HepG2 (cell line): ENCODE data around the gene MAPK8IP1. TPM values are rescaled to one million over a fixed set of nuclear protein-coding genes. Genes with fewer than 3 reads are reported as not detected.

Experiments
- ATAC-seq: fragments of 200-7000 bp; cut with Tn5 transposase; 3 replicates; pipeline ENCODE4 v1.9.1; 2020; ENCODE audit warnings: mild to moderate bottlenecking, moderate library complexity
- BruUV-seq: library from RNA; stranded (reverse); fragments of 400-500 nt; replicated peaks from 2 replicates; lab custom pipeline; 2021; lab: Mats Ljungman, UMichigan
- CTCF ChIA-PET: fragments of 300-600 bp; formaldehyde crosslinking; extraction: SDS; loops from one replicate; lab custom pipeline; 2021; ENCODE audit warnings: low total read pairs, inconsistent platforms, low intra/inter-chr PET ratio; lab: Yijun Ruan, JAX
- POLR2A ChIA-PET: fragments of 350-600 bp; sonication (Branson Sonifier 250); formaldehyde crosslinking; loops from one replicate; lab custom pipeline; 2020; ENCODE audit warnings: antibody characterized with exemption, inconsistent platforms; lab: Yijun Ruan, JAX
- DNase-seq: peaks from one replicate; pipeline ENCODE4 v3.0.0-alpha.2; 2015; ENCODE audit warnings: low spot score
- FAIRE-seq: peaks from 3 replicates; lab custom pipeline; 2011; peaks lifted over from hg19 to GRCh38; lab: Jason Lieb, UNC
- H2AFZ ChIP-seq: one replicate; pipeline ENCODE4 v1.6.1; 2011; ENCODE audit warnings: low read length, inconsistent platforms
- H3K27ac ChIP-seq: fragments of 300-600 bp; 3 replicates; pipeline ENCODE4 v1.8.0; 2011; ENCODE audit warnings: mixed run types, mild to moderate bottlenecking, mixed read lengths, low read length, inconsistent platforms; ENCODE audit not compliant: insufficient read depth; ENCODE audit errors: extremely low read length
- H3K27me3 ChIP-seq, 2 experiments: fragments of 200-600 bp in 1 of 2; 2 replicates in 1 of 2; 3 replicates in 1 of 2; pipeline versions ENCODE4 v1.6.0 to v1.8.0; 2011; ENCODE audit warnings: low read length in 2 of 2, mild to moderate bottlenecking in 2 of 2, moderate library complexity in 2 of 2, inconsistent platforms in 1 of 2; ENCODE audit not compliant: insufficient read depth in 2 of 2, control insufficient read depth in 1 of 2
- H3K36me3 ChIP-seq, 2 experiments: fragments of 200-600 bp in 1 of 2; replicated peaks in 1 of 2; 2 replicates in 1 of 2; 3 replicates in 1 of 2; pipeline versions ENCODE4 v1.5.1 to v1.8.0; 2011; ENCODE audit warnings: low read length in 2 of 2, inconsistent platforms in 1 of 2; ENCODE audit not compliant: insufficient read depth in 2 of 2, control insufficient read depth in 1 of 2
- H3K4me1 ChIP-seq: 2 replicates; pipeline ENCODE4 v1.5.1; 2012; ENCODE audit warnings: low read length, inconsistent platforms; ENCODE audit not compliant: insufficient read depth
- H3K4me2 ChIP-seq: 2 replicates; pipeline ENCODE4 v1.6.0; 2011; ENCODE audit warnings: low read depth, low read length, inconsistent platforms
- H3K4me3 ChIP-seq, 3 experiments: fragments of 200-600 bp in 1 of 3; sonication (generic), shearing (Covaris generic) in 1 of 3; replicated peaks in 1 of 3; 2 replicates each; pipeline ENCODE4 v1.5.1; 2011 to 2016; ENCODE audit warnings: low read length in 3 of 3, inconsistent platforms in 2 of 3, low read depth in 2 of 3, mild to moderate bottlenecking in 2 of 3, control low read depth in 1 of 3, mixed read lengths in 1 of 3; ENCODE audit not compliant: insufficient read depth in 1 of 3
- H3K79me2 ChIP-seq: one replicate; pipeline ENCODE4 v1.6.1; 2011; ENCODE audit warnings: low read length, inconsistent platforms; ENCODE audit not compliant: insufficient read depth
- H3K9ac ChIP-seq: 2 replicates; pipeline ENCODE4 v1.6.0; 2011; ENCODE audit warnings: mild to moderate bottlenecking, low read depth, low read length, inconsistent platforms; ENCODE audit not compliant: insufficient read depth
- H3K9me3 ChIP-seq: 2 replicates; pipeline ENCODE4 v1.5.1; 2012; ENCODE audit warnings: mild to moderate bottlenecking, low read length
- H4K20me1 ChIP-seq: 2 replicates; pipeline ENCODE4 v1.6.0; 2011; ENCODE audit warnings: inconsistent platforms, mild to moderate bottlenecking, low read length, moderate library complexity; ENCODE audit not compliant: insufficient read depth
- BORCS8-MEF2B ChIP-seq: sonication (generic); formaldehyde crosslinking; IDR thresholded peaks from 2 replicates; pipeline ENCODE4 v1.8.0; 2022; ENCODE audit warnings: mild to moderate bottlenecking, missing genetic modification reagents
- MTA3 ChIP-seq: sonication (generic); formaldehyde crosslinking; IDR thresholded peaks from 2 replicates; pipeline ENCODE4 v1.4.0; 2020; ENCODE audit warnings: missing genetic modification reagents
- POLR2AphosphoS2 ChIP-seq: IDR thresholded peaks from 2 replicates; pipeline ENCODE4 v1.6.1; 2011; ENCODE audit warnings: low read depth, low read length, improper control_type of control experiment
- RAD21 ChIP-seq: fragments of 450-650 bp; formaldehyde crosslinking; IDR thresholded peaks from 2 replicates; pipeline ENCODE4 v1.5.0; 2020; ENCODE audit warnings: mild to moderate bottlenecking
- RXRB ChIP-seq: IDR thresholded peaks from 2 replicates; pipeline ENCODE4 v1.6.1; 2016; ENCODE audit warnings: borderline replicate concordance, missing genetic modification reagents, missing compliant biosample characterization
- SP5 ChIP-seq: IDR thresholded peaks from 2 replicates; pipeline ENCODE4 v1.6.1; 2016; ENCODE audit warnings: low read depth, borderline replicate concordance
- ZNF260 ChIP-seq: sonication (generic); formaldehyde crosslinking; IDR thresholded peaks from 2 replicates; pipeline ENCODE4 v1.4.0; 2020; ENCODE audit warnings: missing genetic modification reagents, low read depth, mild to moderate bottlenecking, borderline replicate concordance
- ZNF33A ChIP-seq: sonication (generic); formaldehyde crosslinking; IDR thresholded peaks from 2 replicates; pipeline ENCODE4 v1.5.1; 2020; ENCODE audit warnings: missing genetic modification reagents, mild to moderate bottlenecking, moderate library complexity, borderline replicate concordance
- ZNF589 ChIP-seq: sonication (generic); formaldehyde crosslinking; conservative IDR thresholded peaks from 2 replicates; pipeline ENCODE4 v1.8.0; 2022; ENCODE audit warnings: mild to moderate bottlenecking, moderate library complexity, missing genetic modification reagents
- WGBS: methylation state at CpG from one replicate; pipeline ENCODE4 v1.1.6; 2017; ENCODE audit warnings: low lambda C conversion rate; 5-methylcytosine and 5-hydroxymethylcytosine counted together
- in situ Hi-C: cut with HindIII; loops from 2 replicates; pipeline ENCODE4 v1.10.0; 2017; ENCODE audit warnings: low pct_unique_long_range_greater_than_20kb; ENCODE audit not compliant: extremely low pct_ligation_motif_present
- intact Hi-C: fragments of 100-400 bp; cut with micrococcal nuclease; formaldehyde crosslinking; loops from one replicate; pipeline ENCODE4 v1.10.0; 2022; ENCODE audit not compliant: unreplicated experiment
- polyA plus RNA-seq, 8 experiments: library from polyadenylated mRNA; depleted of rRNA in 3 of 8; stranded (reverse) in 7 of 8; unstranded in 1 of 8; fragments of >200 nt; fragmentation: Illumina TruSeq in 4 of 8; extraction: Trizol in 4 of 8; gene quantifications; 2 replicates each; pipeline versions ENCODE4 v1.2.1 to v1.2.3, GENCODE V29; 2011 to 2016; ENCODE audit warnings: low read depth in 4 of 8, missing spikeins in 1 of 8, mixed read lengths in 1 of 8; ENCODE audit not compliant: insufficient read depth in 1 of 8
- total RNA-seq, 5 experiments: library from RNA; depleted of rRNA; stranded (reverse); fragments of >200 nt; fragmentation: Illumina TruSeq; extraction: Trizol; gene quantifications; 2 replicates each; pipeline ENCODE4 v1.2.3, GENCODE V29; 2016; ENCODE audit warnings: low read depth in 1 of 5
- TF ChIP-seq, protein P1 (sequence below): sonication (generic); formaldehyde crosslinking; IDR thresholded peaks from 2 replicates; pipeline ENCODE4 v1.4.0; 2020; ENCODE audit warnings: missing genetic modification reagents
- TF ChIP-seq, protein P2 (sequence below): sonication (generic); formaldehyde crosslinking; IDR thresholded peaks from 2 replicates; pipeline ENCODE4 v1.5.0; 2020; ENCODE audit warnings: missing genetic modification reagents
- TF ChIP-seq, protein P3 (sequence below): sonication (generic); formaldehyde crosslinking; IDR thresholded peaks from 2 replicates; pipeline ENCODE4 v1.8.0; 2022; ENCODE audit warnings: mild to moderate bottlenecking, missing genetic modification reagents
- TF ChIP-seq, protein P4 (sequence below): sonication (generic); formaldehyde crosslinking; IDR thresholded peaks from 2 replicates; pipeline ENCODE4 v1.9.0; 2021; ENCODE audit warnings: missing genetic modification reagents, mild to moderate bottlenecking, borderline replicate concordance
- TF ChIP-seq, protein P5 (sequence below): sonication (generic); formaldehyde crosslinking; IDR thresholded peaks from 2 replicates; pipeline ENCODE4 v1.9.0; 2021; ENCODE audit warnings: missing genetic modification reagents, borderline replicate concordance
- TF ChIP-seq, protein P6 (sequence below): sonication (generic); formaldehyde crosslinking; conservative IDR thresholded peaks from 2 replicates; pipeline ENCODE4 v1.4.0; 2020; ENCODE audit warnings: missing genetic modification reagents

The MAPK8IP1 gene
- total and polyA plus RNA-seq, 2 of the 13 experiments (the other 11 are each of a cell fraction or from before 2014, with no cell fraction given): 2.2 to 4.2 TPM

DNA sequence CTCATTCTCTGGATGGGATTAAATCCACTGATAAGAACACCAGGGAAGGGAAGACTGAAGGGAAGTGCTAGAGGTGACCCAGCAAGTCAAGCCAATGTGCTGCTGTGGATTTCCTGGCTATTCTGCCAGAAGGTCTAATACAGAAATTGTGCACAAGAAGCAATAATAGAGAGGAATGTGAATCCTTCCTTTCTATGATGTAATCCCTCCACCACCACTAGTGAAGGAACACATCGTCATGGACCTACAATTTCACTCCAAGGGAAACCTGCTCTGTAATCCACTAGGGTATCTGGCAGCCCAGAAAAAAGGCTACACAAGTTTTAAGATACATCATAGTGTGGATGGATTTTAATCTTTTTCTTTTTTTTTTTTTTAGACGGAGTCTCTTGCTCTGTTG lies 54.4 kb downstream of the MAPK8IP1 start:
- POLR2A ChIA-PET: no interaction called here
- 96% methylated on average over 2 of the region's 2 CpGs for WGBS
- no peak for TF ChIP-seq SP5
- no peak for TF ChIP-seq ZNF33A
- TF ChIP-seq POLR2AphosphoS2: no peak
- TF ChIP-seq BORCS8-MEF2B: no peak
- TF ChIP-seq, protein P1, sequence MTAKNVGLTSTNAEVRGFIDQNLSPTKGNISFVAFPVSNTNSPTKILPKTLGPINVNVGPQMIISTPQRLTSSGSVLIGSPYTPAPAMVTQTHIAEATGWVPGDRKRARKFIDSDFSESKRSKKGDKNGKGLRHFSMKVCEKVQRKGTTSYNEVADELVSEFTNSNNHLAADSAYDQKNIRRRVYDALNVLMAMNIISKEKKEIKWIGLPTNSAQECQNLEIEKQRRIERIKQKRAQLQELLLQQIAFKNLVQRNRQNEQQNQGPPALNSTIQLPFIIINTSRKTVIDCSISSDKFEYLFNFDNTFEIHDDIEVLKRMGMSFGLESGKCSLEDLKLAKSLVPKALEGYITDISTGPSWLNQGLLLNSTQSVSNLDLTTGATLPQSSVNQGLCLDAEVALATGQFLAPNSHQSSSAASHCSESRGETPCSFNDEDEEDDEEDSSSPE (CRISPR knock-in tag): no peak
- TF ChIP-seq RAD21 (CRISPR knock-in tag): no peak
- TF ChIP-seq ZNF260 (CRISPR knock-in tag): no peak
- no peak for TF ChIP-seq ZNF589 (CRISPR knock-in tag)
- no peak for TF ChIP-seq MTA3 (CRISPR knock-in tag)
- TF ChIP-seq, protein P2, sequence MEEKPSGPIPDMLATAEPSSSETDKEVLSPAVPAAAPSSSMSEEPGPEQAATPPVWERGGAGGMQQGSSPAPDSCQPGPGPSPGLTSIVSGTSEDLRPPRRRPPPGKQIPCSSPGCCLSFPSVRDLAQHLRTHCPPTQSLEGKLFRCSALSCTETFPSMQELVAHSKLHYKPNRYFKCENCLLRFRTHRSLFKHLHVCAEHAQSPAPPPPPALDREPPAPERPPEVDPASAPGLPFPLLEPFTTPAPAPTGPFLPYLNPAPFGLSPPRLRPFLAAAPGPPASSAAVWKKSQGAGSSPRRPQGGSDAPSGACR (CRISPR knock-in tag): no peak
- TF ChIP-seq, protein P3, sequence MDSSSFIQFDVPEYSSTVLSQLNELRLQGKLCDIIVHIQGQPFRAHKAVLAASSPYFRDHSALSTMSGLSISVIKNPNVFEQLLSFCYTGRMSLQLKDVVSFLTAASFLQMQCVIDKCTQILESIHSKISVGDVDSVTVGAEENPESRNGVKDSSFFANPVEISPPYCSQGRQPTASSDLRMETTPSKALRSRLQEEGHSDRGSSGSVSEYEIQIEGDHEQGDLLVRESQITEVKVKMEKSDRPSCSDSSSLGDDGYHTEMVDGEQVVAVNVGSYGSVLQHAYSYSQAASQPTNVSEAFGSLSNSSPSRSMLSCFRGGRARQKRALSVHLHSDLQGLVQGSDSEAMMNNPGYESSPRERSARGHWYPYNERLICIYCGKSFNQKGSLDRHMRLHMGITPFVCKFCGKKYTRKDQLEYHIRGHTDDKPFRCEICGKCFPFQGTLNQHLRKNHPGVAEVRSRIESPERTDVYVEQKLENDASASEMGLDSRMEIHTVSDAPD (CRISPR knock-in tag): no peak
- TF ChIP-seq, protein P4, sequence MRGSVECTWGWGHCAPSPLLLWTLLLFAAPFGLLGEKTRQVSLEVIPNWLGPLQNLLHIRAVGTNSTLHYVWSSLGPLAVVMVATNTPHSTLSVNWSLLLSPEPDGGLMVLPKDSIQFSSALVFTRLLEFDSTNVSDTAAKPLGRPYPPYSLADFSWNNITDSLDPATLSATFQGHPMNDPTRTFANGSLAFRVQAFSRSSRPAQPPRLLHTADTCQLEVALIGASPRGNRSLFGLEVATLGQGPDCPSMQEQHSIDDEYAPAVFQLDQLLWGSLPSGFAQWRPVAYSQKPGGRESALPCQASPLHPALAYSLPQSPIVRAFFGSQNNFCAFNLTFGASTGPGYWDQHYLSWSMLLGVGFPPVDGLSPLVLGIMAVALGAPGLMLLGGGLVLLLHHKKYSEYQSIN: no peak
- no peak for TF ChIP-seq RXRB (CRISPR knock-in tag)
- TF ChIP-seq, protein P5, sequence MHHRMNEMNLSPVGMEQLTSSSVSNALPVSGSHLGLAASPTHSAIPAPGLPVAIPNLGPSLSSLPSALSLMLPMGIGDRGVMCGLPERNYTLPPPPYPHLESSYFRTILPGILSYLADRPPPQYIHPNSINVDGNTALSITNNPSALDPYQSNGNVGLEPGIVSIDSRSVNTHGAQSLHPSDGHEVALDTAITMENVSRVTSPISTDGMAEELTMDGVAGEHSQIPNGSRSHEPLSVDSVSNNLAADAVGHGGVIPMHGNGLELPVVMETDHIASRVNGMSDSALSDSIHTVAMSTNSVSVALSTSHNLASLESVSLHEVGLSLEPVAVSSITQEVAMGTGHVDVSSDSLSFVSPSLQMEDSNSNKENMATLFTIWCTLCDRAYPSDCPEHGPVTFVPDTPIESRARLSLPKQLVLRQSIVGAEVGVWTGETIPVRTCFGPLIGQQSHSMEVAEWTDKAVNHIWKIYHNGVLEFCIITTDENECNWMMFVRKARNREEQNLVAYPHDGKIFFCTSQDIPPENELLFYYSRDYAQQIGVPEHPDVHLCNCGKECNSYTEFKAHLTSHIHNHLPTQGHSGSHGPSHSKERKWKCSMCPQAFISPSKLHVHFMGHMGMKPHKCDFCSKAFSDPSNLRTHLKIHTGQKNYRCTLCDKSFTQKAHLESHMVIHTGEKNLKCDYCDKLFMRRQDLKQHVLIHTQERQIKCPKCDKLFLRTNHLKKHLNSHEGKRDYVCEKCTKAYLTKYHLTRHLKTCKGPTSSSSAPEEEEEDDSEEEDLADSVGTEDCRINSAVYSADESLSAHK (CRISPR knock-in tag): no peak
- TF ChIP-seq, protein P6, sequence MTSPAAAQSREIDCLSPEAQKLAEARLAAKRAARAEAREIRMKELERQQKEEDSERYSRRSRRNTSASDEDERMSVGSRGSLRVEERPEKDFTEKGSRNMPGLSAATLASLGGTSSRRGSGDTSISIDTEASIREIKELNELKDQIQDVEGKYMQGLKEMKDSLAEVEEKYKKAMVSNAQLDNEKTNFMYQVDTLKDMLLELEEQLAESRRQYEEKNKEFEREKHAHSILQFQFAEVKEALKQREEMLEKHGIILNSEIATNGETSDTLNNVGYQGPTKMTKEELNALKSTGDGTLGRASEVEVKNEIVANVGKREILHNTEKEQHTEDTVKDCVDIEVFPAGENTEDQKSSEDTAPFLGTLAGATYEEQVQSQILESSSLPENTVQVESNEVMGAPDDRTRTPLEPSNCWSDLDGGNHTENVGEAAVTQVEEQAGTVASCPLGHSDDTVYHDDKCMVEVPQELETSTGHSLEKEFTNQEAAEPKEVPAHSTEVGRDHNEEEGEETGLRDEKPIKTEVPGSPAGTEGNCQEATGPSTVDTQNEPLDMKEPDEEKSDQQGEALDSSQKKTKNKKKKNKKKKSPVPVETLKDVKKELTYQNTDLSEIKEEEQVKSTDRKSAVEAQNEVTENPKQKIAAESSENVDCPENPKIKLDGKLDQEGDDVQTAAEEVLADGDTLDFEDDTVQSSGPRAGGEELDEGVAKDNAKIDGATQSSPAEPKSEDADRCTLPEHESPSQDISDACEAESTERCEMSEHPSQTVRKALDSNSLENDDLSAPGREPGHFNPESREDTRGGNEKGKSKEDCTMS: no peak

More for the DNA sequence above, 54.4 kb downstream of the MAPK8IP1 start:
- in situ Hi-C loops (no loop called here), intact Hi-C loops (no loop called here)
- Histone ChIP-seq H3K9ac (no peak overlapping the region), H3K27ac (no peak overlapping the region), H4K20me1 (no peaks in the 10 kb centered on the region), H3K4me3 (no peak overlapping the region), H3K9me3 (no peaks in the 10 kb centered on the region), H3K27me3 (no peaks in the 10 kb centered on the region), H2AFZ (no peak overlapping the region), H3K79me2 (no peaks in the 10 kb centered on the region), H3K4me1 (peaks cover 4% of the 10 kb centered on the region; the same call in 1 of the 2 replicates), H3K36me3 (peaks cover 5 to 22% of the 10 kb centered on the region in 2 experiments; a peak in 4 of 5 replicates), H3K4me2 (no peak overlapping the region)
- no peak for ATAC-seq
- no TSS peak for BruUV-seq
- CTCF ChIA-PET: no interaction called here
- no peak for FAIRE-seq
- DNase-seq: no peak
